ENCODE results near the gene PRKAR1B. TPM values are rescaled to one million over a fixed set of nuclear protein-coding genes. Genes with fewer than 3 reads are reported as not detected.

Gene PRKAR1B
- total and polyA plus RNA-seq, 10 of the 15 experiments (the other 5 are each of a cell fraction or from before 2014, with no cell fraction given), result 1.4 to 45.6 (median 19.3) TPM

DNA sequence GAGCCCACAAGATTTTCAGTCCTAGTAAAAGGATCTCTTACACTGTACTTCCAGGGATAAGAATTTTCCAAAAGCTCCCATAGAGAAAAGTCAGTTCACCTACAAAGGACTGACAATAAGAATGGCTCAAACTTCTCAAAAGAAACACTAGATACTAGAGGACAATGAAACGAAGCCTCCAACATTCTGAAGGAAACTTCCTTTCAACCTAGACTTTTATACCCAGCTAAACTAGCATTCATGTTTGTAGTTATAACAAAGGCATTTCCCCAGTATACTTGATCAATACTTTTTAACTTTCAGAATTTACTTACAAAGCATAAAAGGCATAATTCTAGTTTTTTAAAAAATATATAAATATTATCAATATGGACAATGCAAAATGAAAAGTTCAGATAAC lies 41.5 kb downstream of the PRKAR1B start:
- no peak overlapping the region for H3K27ac ChIP-seq (ENCODE audit: control insufficient read depth, insufficient read depth)
- WGBS (ENCODE audit: insufficient coverage, insufficient replicate concordance, low lambda C conversion rate, missing lambda C conversion rate), result 91% methylated on average over 1 of the region's 1 CpG
- H3K9ac ChIP-seq (ENCODE audit: control insufficient read depth, insufficient read depth, low read length), result no peak overlapping the region
- H4K20me1 ChIP-seq (ENCODE audit: control insufficient read depth, insufficient read depth), result no peaks in the 10 kb centered on the region
- ChIA-PET POLR2A (no interaction called here), CTCF (no interaction called here), RAD21 (ENCODE audit: unreplicated experiment) (no interaction called here), SMC1A (ENCODE audit: uncharacterized antibody, unreplicated experiment) (no interaction called here)
- H3K79me2 ChIP-seq (ENCODE audit: control insufficient read depth, insufficient read depth, low read length), result no peaks in the 10 kb centered on the region
- ATAC-seq (no peak), DNase-seq (ENCODE audit: low read depth, low spot score) (no peak), FAIRE-seq (no peak)
- no peaks in the 10 kb centered on the region for H3K27me3 ChIP-seq (replicated peaks in 1 of 2; ENCODE audit: control insufficient read depth in 2 of 2, insufficient read depth in 2 of 2, low read length in 1 of 2)
- no peak overlapping the region for H3K4me2 ChIP-seq (ENCODE audit: control insufficient read depth, insufficient read depth)
- TF ChIP-seq STAT3 (IDR thresholded peaks at IDR 0.05; ENCODE audit: low read depth, low read length) (no peak), CBX5 (IDR thresholded peaks at IDR 0.05; ENCODE audit: low read depth) (0 out of 2 replicates have a peak, but pooled peaks have one; percentile 31)
- H2AFZ ChIP-seq (ENCODE audit: control insufficient read depth, low read depth, low read length), result no peak overlapping the region
- peaks cover 7% of the 10 kb centered on the region; the same call in 2 of the 3 replicates for H3K9me3 ChIP-seq (replicated peaks; ENCODE audit: control insufficient read depth, insufficient read depth, low read length)
- H3K4me1 ChIP-seq (ENCODE audit: control insufficient read depth, insufficient read depth, low read length), result no peaks in the 10 kb centered on the region
- H3K4me3 ChIP-seq, result no peak overlapping the region
- no TSS peak for BruUV-seq (replicated peaks)
- intact Hi-C loops (cut with micrococcal nuclease; ENCODE audit: unreplicated experiment), result no loop called here
- in situ Hi-C loops (cut with MboI), result no loop called here
- no peaks in the 10 kb centered on the region; a peak in 2 of 4 replicates for H3K36me3 ChIP-seq (ENCODE audit: control insufficient read depth in 2 of 2, insufficient read depth in 2 of 2, low read length in 1 of 2)

DNA sequence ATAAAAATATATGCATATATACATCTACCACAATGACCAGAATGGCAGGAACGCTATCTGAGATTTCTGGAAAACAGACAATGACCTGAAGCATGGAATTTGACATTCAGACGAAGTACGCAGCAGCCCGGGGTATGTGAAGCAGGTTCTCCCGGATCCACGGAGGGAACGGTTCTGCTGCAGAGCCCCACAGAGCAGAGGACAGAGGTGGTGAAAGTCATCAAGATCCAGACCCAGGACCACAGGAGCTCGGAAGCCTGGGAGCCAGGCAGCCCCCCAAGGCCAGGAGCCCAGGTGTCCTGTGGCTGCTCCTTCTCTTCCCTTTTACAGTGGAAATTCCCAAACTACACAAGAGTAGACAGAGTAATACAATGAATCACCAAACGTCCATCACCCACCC lies 42.7 kb downstream of the PRKAR1B start:
- BruUV-seq (replicated peaks), result no TSS peak
- no peak overlapping the region for H3K4me3 ChIP-seq
- RAD21 ChIA-PET (ENCODE audit: unreplicated experiment), result no interaction called here
- no peak for ATAC-seq
- intact Hi-C loops (cut with micrococcal nuclease; ENCODE audit: unreplicated experiment) (no loop called here), in situ Hi-C loops (cut with MboI) (no loop called here)
- no peaks in the 10 kb centered on the region for H3K27me3 ChIP-seq (replicated peaks in 1 of 2; ENCODE audit: control insufficient read depth in 2 of 2, insufficient read depth in 2 of 2, low read length in 1 of 2)
- H3K4me1 ChIP-seq (ENCODE audit: control insufficient read depth, insufficient read depth, low read length), result no peaks in the 10 kb centered on the region
- H4K20me1 ChIP-seq (ENCODE audit: control insufficient read depth, insufficient read depth), result no peaks in the 10 kb centered on the region
- no peak overlapping the region for H3K9ac ChIP-seq (ENCODE audit: control insufficient read depth, insufficient read depth, low read length)
- DNase-seq (ENCODE audit: low read depth, low spot score), result no peak
- H3K9me3 ChIP-seq (replicated peaks; ENCODE audit: control insufficient read depth, insufficient read depth, low read length), result peaks cover 7% of the 10 kb centered on the region; the same call in 2 of the 3 replicates
- SMC1A ChIA-PET (ENCODE audit: uncharacterized antibody, unreplicated experiment), result no interaction called here
- CTCF ChIA-PET, result no interaction called here
- no peak overlapping the region for H3K4me2 ChIP-seq (ENCODE audit: control insufficient read depth, insufficient read depth)
- 87% methylated on average over 9 of the region's 9 CpGs for WGBS (ENCODE audit: insufficient coverage, insufficient replicate concordance, low lambda C conversion rate, missing lambda C conversion rate)
- POLR2A ChIA-PET, result no interaction called here
- H3K27ac ChIP-seq (ENCODE audit: control insufficient read depth, insufficient read depth), result no peak overlapping the region
- peaks cover 2 to 3% of the 10 kb centered on the region in 2 experiments; a peak in 3 of 4 replicates for H3K36me3 ChIP-seq (ENCODE audit: control insufficient read depth in 2 of 2, insufficient read depth in 2 of 2, low read length in 1 of 2)
- H2AFZ ChIP-seq (ENCODE audit: control insufficient read depth, low read depth, low read length), result no peak overlapping the region
- no peak for FAIRE-seq
- no peaks in the 10 kb centered on the region for H3K79me2 ChIP-seq (ENCODE audit: control insufficient read depth, insufficient read depth, low read length)
- no peak for TF ChIP-seq RUNX3 (IDR thresholded peaks at IDR 0.05; ENCODE audit: low read length)
- TF ChIP-seq ZZZ3 (IDR thresholded peaks at IDR 0.05; ENCODE audit: control insufficient read depth, insufficient read length, low read depth), result no peak
- TF ChIP-seq, protein P1, sequence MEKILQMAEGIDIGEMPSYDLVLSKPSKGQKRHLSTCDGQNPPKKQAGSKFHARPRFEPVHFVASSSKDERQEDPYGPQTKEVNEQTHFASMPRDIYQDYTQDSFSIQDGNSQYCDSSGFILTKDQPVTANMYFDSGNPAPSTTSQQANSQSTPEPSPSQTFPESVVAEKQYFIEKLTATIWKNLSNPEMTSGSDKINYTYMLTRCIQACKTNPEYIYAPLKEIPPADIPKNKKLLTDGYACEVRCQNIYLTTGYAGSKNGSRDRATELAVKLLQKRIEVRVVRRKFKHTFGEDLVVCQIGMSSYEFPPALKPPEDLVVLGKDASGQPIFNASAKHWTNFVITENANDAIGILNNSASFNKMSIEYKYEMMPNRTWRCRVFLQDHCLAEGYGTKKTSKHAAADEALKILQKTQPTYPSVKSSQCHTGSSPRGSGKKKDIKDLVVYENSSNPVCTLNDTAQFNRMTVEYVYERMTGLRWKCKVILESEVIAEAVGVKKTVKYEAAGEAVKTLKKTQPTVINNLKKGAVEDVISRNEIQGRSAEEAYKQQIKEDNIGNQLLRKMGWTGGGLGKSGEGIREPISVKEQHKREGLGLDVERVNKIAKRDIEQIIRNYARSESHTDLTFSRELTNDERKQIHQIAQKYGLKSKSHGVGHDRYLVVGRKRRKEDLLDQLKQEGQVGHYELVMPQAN (conservative IDR thresholded peaks at IDR 0.05), result no peak
- TF ChIP-seq NBN (IDR thresholded peaks at IDR 0.05), result no peak
- no peak for TF ChIP-seq HDAC2 (IDR thresholded peaks at IDR 0.05)
- no peak for TF ChIP-seq ZBTB4 (CRISPR knock-in tag; IDR thresholded peaks at IDR 0.05)
- no peak for TF ChIP-seq MTA2 (IDR thresholded peaks at IDR 0.05; ENCODE audit: low read depth)
- TF ChIP-seq CBX5 (IDR thresholded peaks at IDR 0.05; ENCODE audit: low read depth), result no peak
- no peak for TF ChIP-seq CREM (IDR thresholded peaks at IDR 0.05; ENCODE audit: low read depth)
- TF ChIP-seq CEBPB (IDR thresholded peaks at IDR 0.05; ENCODE audit: borderline replicate concordance in 1 of 2, low read depth in 2 of 2, low read length in 2 of 2), result no peak

Measured in GM12878 (cell line).